Measurements from ENCODE around the gene NAGLU.

- TF ChIP-seq POLR2A (IDR thresholded peaks at IDR 0.05) (no peak), CTCF (IDR thresholded peaks at IDR 0.05) (no peak)
These were observed 19.1 kb downstream of the NAGLU start for GRCh38 chr17:42555122-42555622.

Data from lower leg skin (tissue), 3 donors.